Liver (tissue), 9 donors: ENCODE results near the gene SYCP3. TPM values are rescaled to one million over a fixed set of nuclear protein-coding genes. Genes with fewer than 3 reads are reported as not detected.

Experiments used
- DNase-seq: peaks from one replicate; pipeline ENCODE4 v3.0.0-alpha.2; 2017; ENCODE audit warnings: low spot score
- H3K27ac ChIP-seq, 2 donors: one replicate each; pipeline ENCODE4 v1.7.0; 2013; ENCODE audit warnings: inconsistent platforms in 2 of 2, low read length in 2 of 2, control low read depth in 1 of 2, low read depth in 1 of 2, mild to moderate bottlenecking in 1 of 2
- H3K27me3 ChIP-seq, 4 donors: one replicate each; pipeline versions ENCODE4 v1.6.1 to v1.7.0; 2013; ENCODE audit warnings: low read length in 3 of 4, inconsistent platforms in 1 of 4, mild to moderate bottlenecking in 1 of 4, moderate library complexity in 1 of 4; ENCODE audit not compliant: control insufficient read depth in 4 of 4, insufficient read depth in 4 of 4
- H3K36me3 ChIP-seq, 4 donors: one replicate each; pipeline versions ENCODE4 v1.6.1 to v1.7.0; 2013; ENCODE audit warnings: low read length in 3 of 4, mild to moderate bottlenecking in 3 of 4, low read depth in 1 of 4, moderate library complexity in 1 of 4; ENCODE audit not compliant: control insufficient read depth in 4 of 4, insufficient read depth in 3 of 4
- H3K4me1 ChIP-seq, 4 donors: one replicate each; pipeline versions ENCODE4 v1.6.1 to v1.7.0; 2013; ENCODE audit warnings: low read length in 3 of 4, mild to moderate bottlenecking in 3 of 4, moderate library complexity in 1 of 4; ENCODE audit not compliant: control insufficient read depth in 4 of 4, insufficient read depth in 4 of 4
- H3K4me3 ChIP-seq, 3 donors: one replicate each; pipeline versions ENCODE4 v1.6.1 to v1.7.0; 2013; ENCODE audit warnings: low read length in 3 of 3, control low read depth in 1 of 3, low read depth in 1 of 3, mild to moderate bottlenecking in 1 of 3
- H3K9ac ChIP-seq, 2 donors: one replicate each; pipeline ENCODE4 v1.7.0; 2013; ENCODE audit warnings: low read length in 2 of 2, mild to moderate bottlenecking in 2 of 2, moderate library complexity in 2 of 2, control low read depth in 1 of 2, low read depth in 1 of 2
- H3K9me3 ChIP-seq, 4 donors: one replicate each; pipeline versions ENCODE4 v1.6.1 to v1.7.0; 2013; ENCODE audit warnings: low read length in 3 of 4; ENCODE audit not compliant: control insufficient read depth in 4 of 4
- EGR1 ChIP-seq, 2 donors: IDR thresholded peaks; 2 replicates each; pipeline ENCODE4 v1.6.1; 2016 to 2018; ENCODE audit warnings: antibody characterized with exemption in 2 of 2, low read depth in 2 of 2
- FOXA1 ChIP-seq: IDR thresholded peaks from 2 replicates; pipeline ENCODE4 v1.6.1; 2016; ENCODE audit warnings: antibody characterized with exemption
- GABPA ChIP-seq, 2 donors: IDR thresholded peaks in 1 of 2; conservative IDR thresholded peaks in 1 of 2; 2 replicates each; pipeline ENCODE4 v1.6.1; 2016; ENCODE audit warnings: antibody characterized with exemption in 2 of 2, mild to moderate bottlenecking in 1 of 2, moderate library complexity in 1 of 2
- HNF4A ChIP-seq, 2 donors: conservative IDR thresholded peaks; 2 replicates each; pipeline ENCODE4 v1.6.1; 2016; ENCODE audit warnings: antibody characterized with exemption in 2 of 2, mild to moderate bottlenecking in 2 of 2
- HNF4G ChIP-seq: IDR thresholded peaks from 2 replicates; pipeline ENCODE4 v1.6.1; 2016; ENCODE audit warnings: antibody characterized with exemption
- JUND ChIP-seq, 2 donors: IDR thresholded peaks; 2 replicates each; pipeline ENCODE4 v1.6.1; 2016; ENCODE audit warnings: antibody characterized with exemption in 2 of 2
- NR2F2 ChIP-seq: IDR thresholded peaks from 2 replicates; pipeline ENCODE4 v1.6.1; 2016; ENCODE audit warnings: antibody characterized with exemption
- RAD21 ChIP-seq, 2 donors: IDR thresholded peaks; 2 replicates each; pipeline ENCODE4 v1.6.1; 2016; ENCODE audit warnings: antibody characterized with exemption in 2 of 2, mild to moderate bottlenecking in 2 of 2
- REST ChIP-seq: IDR thresholded peaks from 2 replicates; pipeline ENCODE4 v1.6.1; 2016; ENCODE audit warnings: antibody characterized with exemption, mild to moderate bottlenecking
- RXRA ChIP-seq, 2 donors: IDR thresholded peaks; 2 replicates each; pipeline ENCODE4 v1.6.1; 2017 to 2018; ENCODE audit warnings: antibody characterized with exemption in 2 of 2, mild to moderate bottlenecking in 1 of 2
- TAF1 ChIP-seq: conservative IDR thresholded peaks from 2 replicates; pipeline ENCODE4 v1.6.1; 2016; ENCODE audit warnings: antibody characterized with exemption, mild to moderate bottlenecking
- YY1 ChIP-seq: IDR thresholded peaks from 2 replicates; pipeline ENCODE4 v1.6.1; 2016; ENCODE audit warnings: antibody characterized with exemption, mild to moderate bottlenecking
- ZBTB33 ChIP-seq: IDR thresholded peaks from 2 replicates; pipeline ENCODE4 v1.6.1; 2016; ENCODE audit warnings: antibody characterized with exemption
- WGBS: extraction: QIAGEN DNeasy Blood & Tissue Kit; methylation state at CpG from one replicate; pipeline ENCODE4 v1.1.7; 2013; 5-methylcytosine and 5-hydroxymethylcytosine counted together
- polyA plus RNA-seq, 2 donors: library from polyadenylated mRNA; stranded (reverse) in 1 of 2; unstranded in 1 of 2; fragments of 200-250 nt in 1 of 2; fragments of >200 nt in 1 of 2; fragmentation: Nextera tagmentation in 1 of 2; extraction: Ambion mirVana in 1 of 2; gene quantifications; one replicate each; pipeline versions ENCODE4 v1.2.1 to v1.2.3, GENCODE V29; 2013 to 2015
- total RNA-seq, 2 donors: library from RNA; depleted of rRNA; stranded (reverse); fragments of >200 nt; gene quantifications; one replicate each; pipeline ENCODE4 v1.2.3, GENCODE V29; 2014
- donor health status: healthy.
- donor health status: healthy.
- donor health status: healthy.
- donor health status: healthy.
- donor health status: healthy.

SYCP3 gene
- total and polyA plus RNA-seq, 4 donors, result 0.17 to 3.0 TPM; not detected in 2

- WGBS, result 86% methylated on average over 1 of the region's 1 CpG
- H3K9me3 ChIP-seq, result peaks cover 0 to 3% (median 0%) of the 10 kb centered on the region in 4 donors
These were observed 43.6 kb downstream of the SYCP3 start for GRCh38 chr12:101695706-101696105.

GRCh38 chr12:101694986-101695385, 44.3 kb downstream of the SYCP3 start:
- Histone ChIP-seq H3K9ac (no peak overlapping the region), H3K27ac (no peak overlapping the region), H3K27me3 (no peaks in the 10 kb centered on the region), H3K4me3 (no peak overlapping the region), H3K36me3 (no peaks in the 10 kb centered on the region), H3K4me1 (peaks cover 7 to 52% (median 34%) of the 10 kb centered on the region in 4 donors), H3K9me3 (peaks cover 0 to 3% (median 0%) of the 10 kb centered on the region in 4 donors)
- DNase-seq, result no peak
- 100% methylated on average over 2 of the region's 2 CpGs for WGBS
- TF ChIP-seq REST (no peak), YY1 (no peak), ZBTB33 (no peak), EGR1 (IDR thresholded peaks at IDR 0.05; ENCODE audit: low read depth in 2 of 2) (no peak), FOXA1 (no peak), NR2F2 (no peak), JUND (IDR thresholded peaks at IDR 0.05) (no peak)

More at GRCh38 chr12:101695706-101696105, 43.6 kb downstream of the SYCP3 start:
- Histone ChIP-seq H3K36me3 (no peaks in the 10 kb centered on the region), H3K27ac (peak overlapping the region; percentile 15 to 97), H3K4me1 (peaks cover 7 to 54% (median 35%) of the 10 kb centered on the region in 4 donors), H3K27me3 (no peaks in the 10 kb centered on the region), H3K9ac (no peak overlapping the region), H3K4me3 (no peak overlapping the region)
- no peak for TF ChIP-seq GABPA (IDR thresholded peaks at IDR 0.05 in 1 of 2, conservative IDR thresholded peaks at IDR 0.05 in 1 of 2)
- TF ChIP-seq NR2F2, result no peak
- no peak for TF ChIP-seq YY1
- no peak for TF ChIP-seq JUND (IDR thresholded peaks at IDR 0.05)
- no peak for TF ChIP-seq TAF1
- peak in 1 of 2 donors; percentile 13 for TF ChIP-seq RXRA (IDR thresholded peaks at IDR 0.05)
- TF ChIP-seq HNF4A (conservative IDR thresholded peaks at IDR 0.05), result peak in 1 of 2 donors; percentile 39
- TF ChIP-seq HNF4G, result no peak
- no peak for TF ChIP-seq EGR1 (IDR thresholded peaks at IDR 0.05; ENCODE audit: low read depth in 2 of 2)
- no peak for TF ChIP-seq FOXA1
- DNase-seq, result no peak

GRCh38 chr12:101694297-101694848, 44.9 kb downstream of the SYCP3 start:
- Histone ChIP-seq H3K9ac (no peak overlapping the region), H3K36me3 (no peaks in the 10 kb centered on the region), H3K9me3 (peaks cover 0 to 3% (median 0%) of the 10 kb centered on the region in 4 donors), H3K27me3 (no peaks in the 10 kb centered on the region), H3K4me3 (no peak overlapping the region), H3K27ac (no peak overlapping the region), H3K4me1 (peaks cover 7 to 50% (median 30%) of the 10 kb centered on the region in 4 donors)
- DNase-seq, result no peak
- 91% methylated on average over 2 of the region's 2 CpGs for WGBS
- TF ChIP-seq REST (no peak), RAD21 (IDR thresholded peaks at IDR 0.05) (no peak), GABPA (IDR thresholded peaks at IDR 0.05 in 1 of 2, conservative IDR thresholded peaks at IDR 0.05 in 1 of 2) (no peak), ZBTB33 (no peak), EGR1 (IDR thresholded peaks at IDR 0.05; ENCODE audit: low read depth in 2 of 2) (no peak)
